Endothelial cell of umbilical vein (primary cell): ENCODE results near the gene STX11. TPM values are rescaled to one million over a fixed set of nuclear protein-coding genes. Genes with fewer than 3 reads are reported as not detected.
A peak's percentile ranks its signal among the peaks of the same experiment; 100 is the strongest.

Experiments used
- BruUV-seq: library from RNA; stranded (reverse); fragments of 400-500 nt; replicated peaks from 2 replicates; lab custom pipeline; 2021; lab: Mats Ljungman, UMichigan
- CTCF ChIA-PET: fragments of 300-600, 350-600 bp; sonication (Branson Sonifier 250); formaldehyde crosslinking; loops from one replicate; lab custom pipeline; 2021; ENCODE audit warnings: antibody characterized with exemption, inconsistent platforms; lab: Charles Lee
- POLR2A ChIA-PET: fragments of 300-600, 350-600 bp; sonication (Branson Sonifier 250); formaldehyde crosslinking; loops from one replicate; lab custom pipeline; 2021; ENCODE audit warnings: antibody characterized with exemption, inconsistent platforms; lab: Charles Lee
- DNase-seq: peaks from one replicate; pipeline ENCODE4 v3.0.0-alpha.2; 2011; ENCODE audit warnings: low read depth, low spot score
- FAIRE-seq: peaks from 2 replicates; lab custom pipeline; 2011; peaks lifted over from hg19 to GRCh38; lab: Jason Lieb, UNC
- H2AFZ ChIP-seq: 2 replicates; pipeline ENCODE4 v1.6.0; 2012; ENCODE audit warnings: low read depth, low read length, control low read depth, inconsistent platforms
- H3K27ac ChIP-seq: 2 replicates; pipeline ENCODE4 v1.5.1; 2011; ENCODE audit warnings: low read depth, mild to moderate bottlenecking, control low read depth, low read length, moderate library complexity; ENCODE audit not compliant: insufficient read depth
- H3K27me3 ChIP-seq, 2 experiments: 2 replicates each; pipeline versions ENCODE4 v1.6.0 to v1.6.1; 2011; ENCODE audit warnings: low read length in 2 of 2, mixed read lengths in 1 of 2; ENCODE audit not compliant: control insufficient read depth in 2 of 2, insufficient read depth in 2 of 2
- H3K36me3 ChIP-seq, 2 experiments: 2 replicates in 1 of 2; 3 replicates in 1 of 2; pipeline ENCODE4 v1.5.1; 2011; ENCODE audit warnings: low read length in 2 of 2, mild to moderate bottlenecking in 1 of 2, moderate library complexity in 1 of 2; ENCODE audit not compliant: control insufficient read depth in 2 of 2, insufficient read depth in 2 of 2; ENCODE audit errors: extremely low read depth in 1 of 2
- H3K4me1 ChIP-seq: 3 replicates; pipeline ENCODE4 v1.5.1; 2011; ENCODE audit warnings: mild to moderate bottlenecking, low read length; ENCODE audit not compliant: control insufficient read depth, insufficient read depth; ENCODE audit errors: extremely low read depth
- H3K4me2 ChIP-seq: 2 replicates; pipeline ENCODE4 v1.6.1; 2011; ENCODE audit warnings: low read length, control low read depth, mixed read lengths; ENCODE audit not compliant: insufficient read depth
- H3K4me3 ChIP-seq, 3 experiments: fragments of 200-600 bp in 1 of 3; sonication (generic), shearing (Covaris generic) in 1 of 3; replicated peaks in 1 of 3; 2 replicates each; pipeline ENCODE4 v1.5.1; 2011 to 2016; ENCODE audit warnings: control low read depth in 3 of 3, low read length in 3 of 3, mild to moderate bottlenecking in 2 of 3, inconsistent platforms in 1 of 3, low read depth in 1 of 3, moderate library complexity in 1 of 3; ENCODE audit not compliant: insufficient read depth in 1 of 3
- H3K79me2 ChIP-seq: 2 replicates; pipeline ENCODE4 v1.6.0; 2012; ENCODE audit warnings: low read length, inconsistent platforms; ENCODE audit not compliant: control insufficient read depth, insufficient read depth
- H3K9ac ChIP-seq: replicated peaks from 2 replicates; pipeline ENCODE3; 2011; ENCODE audit warnings: low read length, control low read depth; ENCODE audit not compliant: insufficient read depth; ENCODE audit errors: extremely low read depth
- H3K9me1 ChIP-seq: replicated peaks from 3 replicates; pipeline ENCODE4 v1.6.0; 2011; ENCODE audit warnings: mild to moderate bottlenecking, low read length; ENCODE audit not compliant: control insufficient read depth, insufficient read depth; ENCODE audit errors: extremely low read depth
- H3K9me3 ChIP-seq: replicated peaks from 2 replicates; pipeline ENCODE4 v1.5.1; 2012; ENCODE audit warnings: low read length, inconsistent platforms; ENCODE audit not compliant: control insufficient read depth, insufficient read depth
- H4K20me1 ChIP-seq: replicated peaks from 2 replicates; pipeline ENCODE3; 2011; ENCODE audit warnings: mild to moderate bottlenecking, low read length; ENCODE audit not compliant: control insufficient read depth, insufficient read depth; ENCODE audit errors: extremely low read depth
- CTCF ChIP-seq, 2 donors: IDR thresholded peaks; 1 replicate in 1 of 2; 2 replicates in 1 of 2; pipeline ENCODE4 v1.5.1; 2011; ENCODE audit warnings: low read length in 2 of 2, mild to moderate bottlenecking in 2 of 2, moderate library complexity in 2 of 2, control low read depth in 1 of 2, inconsistent platforms in 1 of 2, low read depth in 1 of 2; ENCODE audit not compliant: insufficient read depth in 1 of 2; ENCODE audit errors: extremely low read depth in 1 of 2
- EZH2 ChIP-seq: IDR thresholded peaks from 2 replicates; pipeline ENCODE4 v1.6.1; 2012; ENCODE audit warnings: borderline replicate concordance, low read depth, mild to moderate bottlenecking, moderate library complexity, low read length, inconsistent platforms; ENCODE audit not compliant: severe bottlenecking
- FOS ChIP-seq: IDR thresholded peaks from 2 replicates; pipeline ENCODE4 v1.6.1; 2011; ENCODE audit warnings: mild to moderate bottlenecking, low read length, moderate library complexity, borderline replicate concordance; ENCODE audit not compliant: insufficient read depth
- GATA2 ChIP-seq: IDR thresholded peaks from 2 replicates; pipeline ENCODE4 v1.7.0; 2011; ENCODE audit warnings: low read depth, mild to moderate bottlenecking, moderate library complexity, mixed read lengths, low read length; ENCODE audit not compliant: insufficient read length, insufficient read depth
- JUN ChIP-seq: IDR thresholded peaks from 2 replicates; pipeline ENCODE4 v1.6.1; 2011; ENCODE audit warnings: borderline replicate concordance, low read depth; ENCODE audit not compliant: insufficient read length, insufficient read depth
- POLR2AphosphoS5 ChIP-seq: IDR thresholded peaks from 2 replicates; pipeline ENCODE4 v1.6.1; 2012; ENCODE audit warnings: low read depth, mild to moderate bottlenecking, control low read depth, low read length, moderate library complexity; ENCODE audit not compliant: insufficient read depth
- dilution Hi-C: fragments of 300-500 bp; cut with MboI; formaldehyde crosslinking; loops from one replicate; pipeline ENCODE4 v1.15.0; 2019; ENCODE audit warnings: low sequenced_read_pairs; ENCODE audit not compliant: extremely low pct_ligation_motif_present
- intact Hi-C: fragments of 100-400 bp; cut with micrococcal nuclease; formaldehyde crosslinking; loops from one replicate; pipeline ENCODE4 v1.10.0; 2022
- polyA plus RNA-seq, 4 experiments: library from polyadenylated mRNA; depleted of rRNA in 3 of 4; stranded (reverse) in 3 of 4; unstranded in 1 of 4; fragments of >200 nt; gene quantifications; 2 replicates each; pipeline versions ENCODE4 v1.2.1 to v1.2.3, GENCODE V29; 2011 to 2012; ENCODE audit warnings: missing spikeins in 1 of 4
- total RNA-seq: library from RNA; stranded (reverse); gene quantifications from 2 replicates; pipeline ENCODE4 v1.2.3, GENCODE V29; 2021

Gene STX11
- total and polyA plus RNA-seq, 2 donors (not counting 3 experiments of a cell fraction or from before 2014, with no cell fraction given) = 4.7 to 8.9 TPM

- POLR2A ChIA-PET = no interaction called here
- FAIRE-seq = peak; percentile 40
These were observed 7.8 kb downstream of the STX11 start for GRCh38 chr6:144158133-144158532.

GRCh38 chr6:144159223-144159622, 8.9 kb downstream of the STX11 start:
- peak overlapping the region; percentile 93 for H3K27ac ChIP-seq
- no peaks in the 10 kb centered on the region for H3K9me1 ChIP-seq
- dilution Hi-C loops = no loop called here
- FAIRE-seq (no peak), DNase-seq (peak; percentile 81)
- H3K4me3 ChIP-seq = peak overlapping the region in 1 of 3 experiments; percentile 23
- POLR2A ChIA-PET = interaction anchor here (0.6 to 1.1 kb wide), 3 partner anchors 28 to 57 kb away, joined by 3 to 4 read pairs (median 3); no protein-coding TSS in a partner anchor
- H3K9me3 ChIP-seq = no peaks in the 10 kb centered on the region
- no peak for TF ChIP-seq CTCF (IDR thresholded peaks at IDR 0.05; ENCODE audit: extremely low read depth in 1 of 2, insufficient read depth in 1 of 2, low read depth in 1 of 2, low read length in 2 of 2)
- no peak for TF ChIP-seq POLR2AphosphoS5
- TF ChIP-seq JUN = peak; percentile 40
- TF ChIP-seq FOS = peak; percentile 67
- no peak for TF ChIP-seq EZH2
- H2AFZ ChIP-seq = peak overlapping the region; percentile 47
- H4K20me1 ChIP-seq = no peaks in the 10 kb centered on the region
- H3K9ac ChIP-seq = peak overlapping the region; percentile 52
- intact Hi-C loops = loop anchor here (2.0 to 5.0 kb wide), 2 partner anchors 28 to 188 kb away; no protein-coding TSS in a partner anchor
- no peaks in the 10 kb centered on the region for H3K27me3 ChIP-seq
- peaks cover 4% of the 10 kb centered on the region for H3K79me2 ChIP-seq
- CTCF ChIA-PET = interaction anchor here (0.9 to 2.4 kb wide), 12 partner anchors 9 to 127 kb away, joined by 3 to 15 read pairs (median 6); partner anchors contain the start of gene STX11
- peak overlapping the region; percentile 92 for H3K4me2 ChIP-seq
- H3K4me1 ChIP-seq = peaks cover 32% of the 10 kb centered on the region
- no TSS peak for BruUV-seq
- no peaks in the 10 kb centered on the region for H3K36me3 ChIP-seq

More at GRCh38 chr6:144158133-144158532, 7.8 kb downstream of the STX11 start:
- intact Hi-C loops = loop anchor here (1.0 to 5.0 kb wide), 5 partner anchors 8 to 189 kb away; partner anchors contain the start of gene STX11
- Histone ChIP-seq H3K79me2 (peaks cover 4% of the 10 kb centered on the region), H3K36me3 (no peaks in the 10 kb centered on the region), H2AFZ (no peak overlapping the region), H3K9me3 (no peaks in the 10 kb centered on the region), H3K4me3 (no peak overlapping the region), H3K27me3 (no peaks in the 10 kb centered on the region), H3K9me1 (no peaks in the 10 kb centered on the region), H3K4me1 (peaks cover 32% of the 10 kb centered on the region), H4K20me1 (no peaks in the 10 kb centered on the region), H3K4me2 (peak overlapping the region; percentile 92), H3K9ac (no peak overlapping the region), H3K27ac (peak overlapping the region; percentile 93)
- TF ChIP-seq GATA2 (peak; percentile 10), EZH2 (no peak)
- CTCF ChIA-PET = interaction anchor here (1.5 to 2.4 kb wide), 5 partner anchors 11 to 61 kb away, joined by 3 to 15 read pairs (median 8); no protein-coding TSS in a partner anchor
- peak; percentile 79 for DNase-seq
- dilution Hi-C loops = no loop called here
- BruUV-seq = no TSS peak
